ENCODE data around the gene PPP1R15B. TPM values are rescaled to one million over a fixed set of nuclear protein-coding genes. Genes with fewer than 3 reads are reported as not detected.

Gene PPP1R15B
- total RNA-seq, 2 donors from 2014 or later = 22.1 to 37.5 TPM

DNA sequence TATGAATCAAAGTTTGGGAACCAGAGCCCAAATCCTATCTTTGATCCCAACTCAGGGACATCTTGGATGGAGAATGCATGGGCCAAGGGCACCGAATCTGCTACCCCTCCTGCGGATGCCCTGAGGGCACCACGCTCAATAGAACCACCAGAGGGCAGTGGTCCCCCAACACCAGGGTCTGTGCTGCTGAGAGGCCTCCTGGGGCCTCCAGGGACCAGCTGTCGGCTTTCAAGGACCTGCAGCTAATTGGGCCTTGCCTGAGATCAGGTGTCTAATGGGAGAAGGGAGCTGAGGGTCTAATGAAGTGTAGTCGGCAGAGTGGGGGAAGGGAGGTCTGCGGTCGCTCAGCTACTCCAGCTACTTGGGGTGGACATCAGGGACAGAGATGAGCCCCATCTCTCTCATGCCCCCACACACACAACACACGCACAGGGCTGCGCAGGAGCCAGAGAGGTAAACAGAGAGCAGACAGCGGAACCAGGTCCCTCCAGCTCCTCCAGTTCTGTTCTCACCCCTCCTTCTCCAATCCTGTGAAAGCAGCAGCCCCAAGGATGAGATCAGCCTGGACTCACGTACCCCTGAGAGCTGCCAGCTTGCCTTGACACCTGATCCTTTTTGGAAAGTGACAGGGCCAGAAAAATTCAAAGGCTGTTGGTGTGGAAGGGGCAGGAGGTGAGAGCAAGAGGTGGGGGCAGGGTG lies 34.9 kb upstream of the PPP1R15B start:
- DNase-seq (peak; percentile 79), ATAC-seq (peak; percentile 72 to 73)
- intact Hi-C loops (cut with DNase I) = loop anchor here (2.0 to 5.0 kb wide), 2 partner anchors 48 to 56 kb away; partner anchors contain the start of gene PIK3C2B (in 1 of the 2)

DNA sequence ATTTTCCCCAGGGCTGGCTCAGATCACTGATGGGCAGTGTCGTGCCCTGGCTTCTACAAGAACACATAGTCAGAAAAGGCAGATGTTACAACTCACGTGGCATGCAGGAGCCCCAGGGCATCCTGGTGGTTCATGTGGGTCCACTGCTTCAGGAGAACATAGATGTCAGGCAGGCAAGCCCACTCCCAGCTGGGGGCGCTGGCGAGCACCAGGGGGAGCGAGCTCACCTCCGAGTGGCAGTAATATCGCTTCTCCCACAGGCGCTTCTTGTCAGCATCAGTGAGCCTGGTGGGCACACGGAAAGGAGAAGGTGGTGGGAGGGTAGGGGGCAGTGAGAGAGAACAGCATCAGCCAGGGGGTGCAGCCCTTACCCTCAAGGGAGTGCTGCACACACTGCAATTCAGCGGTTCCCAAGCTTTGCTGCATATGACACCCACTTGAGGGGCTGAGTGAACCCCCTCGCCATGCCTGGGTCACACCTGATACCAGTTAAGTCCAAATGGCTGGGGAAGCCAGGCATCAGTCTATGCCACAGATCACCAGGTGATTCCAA lies 34.3 kb upstream of the PPP1R15B start:
- ATAC-seq (no peak), DNase-seq (no peak)
- intact Hi-C loops (cut with DNase I) = loop anchor here (2.0 to 5.0 kb wide), 2 partner anchors 49 to 56 kb away; partner anchors contain the start of gene PIK3C2B (in 1 of the 2)

DNA sequence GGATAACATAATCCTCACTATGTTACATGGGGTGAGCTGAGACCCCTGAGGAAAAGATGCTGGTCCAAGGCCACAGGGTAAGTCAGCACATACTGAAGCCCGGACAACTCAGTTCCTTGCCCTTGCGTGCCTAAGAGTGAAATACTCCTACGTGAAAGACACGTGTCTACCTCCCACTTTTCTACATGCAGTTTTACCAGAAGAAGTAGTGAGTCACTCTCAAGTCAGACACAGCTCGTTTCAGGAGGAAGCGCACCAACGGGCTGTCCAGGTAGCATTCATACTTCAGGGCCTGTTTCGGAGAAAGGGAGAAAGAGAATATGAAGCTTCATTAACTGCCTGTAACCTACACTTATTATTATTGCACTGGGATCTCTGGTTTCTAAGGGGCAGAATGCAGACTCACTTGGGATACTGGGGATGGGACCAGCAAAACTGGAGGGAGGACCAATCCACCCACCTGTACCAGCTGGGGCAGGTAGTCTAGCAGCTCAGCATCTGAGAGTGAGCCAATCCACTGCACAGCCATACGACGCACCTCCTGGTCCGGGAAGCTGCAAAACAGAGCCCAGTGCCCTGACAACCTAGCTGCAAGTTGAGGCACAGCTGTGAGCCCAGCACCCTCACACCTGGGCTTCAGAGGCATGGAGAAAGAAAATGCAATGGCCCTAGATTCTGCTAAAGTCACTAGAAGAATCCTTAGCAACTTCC lies 32.4 kb upstream of the PPP1R15B start:
- ATAC-seq (no peak), DNase-seq (no peak)
- intact Hi-C loops (cut with DNase I) = no loop called here

DNA sequence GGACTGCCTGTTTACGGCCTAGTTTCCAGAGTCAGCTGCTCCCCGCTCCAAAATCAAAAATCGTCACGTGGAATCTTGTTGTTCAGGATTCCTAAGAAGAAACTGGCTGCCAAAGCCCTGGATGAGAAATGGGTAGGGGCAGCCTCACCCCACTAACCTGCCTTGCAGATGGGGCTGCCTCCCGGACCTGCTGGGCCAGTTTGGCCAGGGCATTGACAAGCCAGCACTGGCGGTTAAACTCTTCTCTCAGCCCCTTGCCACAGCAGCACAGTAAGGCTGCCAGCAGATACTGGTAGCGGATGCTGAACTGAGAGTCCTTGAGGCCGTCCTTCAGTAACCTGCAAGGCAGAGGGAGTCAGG lies 31.6 kb upstream of the PPP1R15B start:
- ATAC-seq (no peak), DNase-seq (no peak)
- intact Hi-C loops (cut with DNase I) = no loop called here

DNA sequence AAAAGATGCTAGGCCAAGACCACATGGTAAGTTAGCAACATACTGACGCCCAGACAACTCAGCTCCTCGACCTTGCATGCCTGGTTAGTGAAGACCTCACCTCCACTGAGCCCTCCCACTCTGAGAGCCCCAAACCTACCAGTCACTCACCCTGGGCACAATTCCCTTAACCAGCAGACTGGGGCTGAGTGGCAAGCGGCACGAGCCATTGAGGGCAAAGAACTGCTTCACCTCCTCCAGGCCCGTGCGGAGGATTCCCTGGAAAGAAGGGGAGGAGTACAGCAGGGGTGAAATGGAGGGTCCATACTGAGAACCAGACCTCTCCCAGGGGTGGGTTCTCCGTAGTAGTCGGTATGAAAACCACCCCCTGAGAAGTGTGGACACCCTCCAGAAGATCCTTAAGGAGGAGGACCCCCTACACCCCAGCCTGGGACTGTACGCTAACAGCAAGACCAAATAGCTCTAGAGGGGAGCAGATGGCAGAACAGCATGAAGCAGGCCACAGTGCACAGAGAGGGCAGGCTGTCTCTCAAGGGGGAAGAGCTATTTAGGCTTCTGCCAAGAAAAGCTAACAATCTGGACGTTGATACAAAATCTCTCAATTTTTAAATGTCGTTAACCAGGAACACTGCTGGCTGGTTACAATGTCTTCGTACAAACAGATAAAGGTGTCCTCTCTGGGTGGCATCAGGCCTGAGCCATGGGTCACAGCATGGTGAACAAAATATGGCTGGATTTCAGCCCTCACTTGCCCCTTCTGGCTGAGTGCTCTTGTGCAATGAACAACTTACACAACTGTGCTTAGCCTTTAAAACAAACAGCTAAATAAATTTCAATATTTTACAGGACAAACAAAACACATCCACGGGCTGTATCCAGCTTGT lies 31.0 kb upstream of the PPP1R15B start:
- intact Hi-C loops (cut with DNase I) = no loop called here
- DNase-seq = no peak
- peak; percentile 5 to 50 for ATAC-seq

DNA sequence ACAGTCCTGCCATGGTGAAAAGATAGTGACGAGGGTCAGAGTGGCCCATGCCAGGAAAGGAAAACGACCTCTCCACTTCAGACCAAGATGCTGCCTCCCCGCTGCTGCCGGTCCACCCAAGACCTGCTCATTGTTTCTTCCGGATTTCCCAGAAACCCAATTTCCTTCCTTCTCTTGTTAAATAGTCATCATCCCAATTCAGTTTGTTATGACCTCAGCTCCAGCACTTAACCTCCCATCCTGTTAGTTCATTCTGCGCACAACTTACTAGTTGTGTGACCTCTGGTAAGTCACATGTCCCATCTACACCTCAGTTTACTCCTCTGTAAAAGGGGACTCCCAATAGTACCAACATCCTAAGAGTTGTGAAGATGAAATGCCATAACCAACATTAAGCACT lies 29.9 kb upstream of the PPP1R15B start:
- DNase-seq (no peak), ATAC-seq (no peak)
- intact Hi-C loops (cut with DNase I) = no loop called here

DNA sequence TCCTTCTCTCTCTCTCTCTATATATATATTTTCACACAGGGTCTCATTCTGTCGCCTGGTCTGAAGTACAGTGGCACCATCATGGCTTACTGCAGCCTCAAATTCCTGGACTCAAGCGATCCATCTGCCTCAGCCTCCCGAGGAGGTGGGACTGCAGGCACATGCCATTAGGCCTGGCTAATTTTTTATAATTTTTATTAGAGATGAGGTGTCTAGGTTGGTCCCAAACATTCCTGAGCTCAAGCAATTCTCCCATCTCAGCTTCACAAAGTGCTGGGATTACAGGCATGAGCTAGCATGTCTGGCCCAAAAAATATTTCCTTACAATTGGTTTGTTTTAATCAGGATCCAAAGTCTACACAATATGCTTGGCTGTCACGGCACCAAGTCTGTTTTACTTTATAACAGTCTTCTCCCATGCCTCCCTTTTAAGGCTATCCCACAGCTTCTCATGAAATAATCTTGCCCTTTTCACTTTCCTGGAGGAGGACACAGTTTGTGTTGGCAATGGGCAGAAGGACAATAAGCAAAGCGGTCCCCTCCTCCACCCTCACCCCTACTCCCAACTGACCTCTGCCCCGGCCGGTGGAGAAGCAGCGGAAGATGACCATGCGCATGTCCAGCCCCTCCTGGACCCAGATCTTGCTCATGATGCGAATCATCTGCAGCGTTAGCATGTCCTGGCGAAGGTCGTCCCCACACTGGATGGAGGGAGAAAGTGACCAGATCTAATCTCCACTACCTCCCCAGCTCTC lies 28.2 kb upstream of the PPP1R15B start:
- peak; percentile 2 to 18 for ATAC-seq
- DNase-seq = peak; percentile 55
- intact Hi-C loops (cut with DNase I) = no loop called here

DNA sequence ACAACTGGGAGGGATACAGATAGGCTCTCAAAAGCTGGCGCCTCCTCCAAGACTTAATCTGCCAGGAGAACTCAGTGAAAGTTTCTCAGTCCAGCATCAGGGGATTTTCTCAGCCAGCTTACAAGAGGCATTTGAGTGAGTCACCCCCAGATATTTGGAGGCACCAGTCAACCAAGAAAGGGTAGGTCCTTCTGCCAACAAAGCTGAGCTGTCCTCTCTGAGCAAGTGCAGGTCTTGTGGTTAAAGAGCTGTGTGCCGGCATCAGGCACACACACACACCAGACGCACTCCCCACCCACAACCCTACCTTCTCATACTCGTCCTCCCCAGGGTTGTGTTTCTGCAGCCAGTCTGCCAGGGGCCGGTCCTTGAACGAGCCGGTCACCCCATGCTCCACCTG lies 27.0 kb upstream of the PPP1R15B start:
- ATAC-seq (peak; percentile 13 to 85), DNase-seq (peak; percentile 54)
- intact Hi-C loops (cut with DNase I) = no loop called here

DNA sequence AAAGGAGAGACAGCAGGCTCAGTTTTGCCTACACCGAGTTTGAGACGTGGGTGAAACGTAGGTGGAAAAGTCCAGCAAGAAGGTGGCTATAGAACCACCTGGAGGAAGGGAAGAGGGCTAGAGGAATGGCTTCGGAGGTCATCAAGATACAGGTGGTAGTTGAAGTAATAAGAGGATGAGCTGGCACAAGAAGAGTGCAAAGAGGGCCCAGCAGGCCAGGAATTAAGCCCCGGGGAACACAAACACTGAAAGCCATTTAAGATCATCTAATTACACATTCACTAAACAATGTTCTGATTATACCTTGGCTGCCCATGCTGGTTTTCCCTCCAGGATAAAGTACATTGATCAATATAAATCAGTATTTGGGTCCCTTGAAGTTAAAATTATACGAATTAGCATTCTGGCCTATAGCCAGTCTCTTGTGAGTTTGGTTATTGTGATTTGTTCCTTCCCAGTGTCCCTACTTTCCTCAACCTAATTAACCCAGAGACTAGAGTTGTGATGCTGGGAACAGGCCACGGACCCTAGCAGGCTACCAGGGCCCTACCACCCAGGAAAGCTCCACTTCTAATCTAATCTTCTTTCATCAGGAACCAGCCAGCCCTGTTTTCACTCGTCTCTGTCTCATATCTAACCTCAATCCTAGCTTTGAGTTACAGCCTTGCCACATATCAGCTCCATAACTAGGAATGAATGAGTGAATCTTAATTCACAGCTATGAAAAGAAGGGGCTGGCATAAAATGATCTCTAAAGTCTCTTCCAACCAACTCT lies 26.4 kb upstream of the PPP1R15B start:
- intact Hi-C loops (cut with DNase I) = no loop called here
- DNase-seq (no peak), ATAC-seq (no peak)

DNA sequence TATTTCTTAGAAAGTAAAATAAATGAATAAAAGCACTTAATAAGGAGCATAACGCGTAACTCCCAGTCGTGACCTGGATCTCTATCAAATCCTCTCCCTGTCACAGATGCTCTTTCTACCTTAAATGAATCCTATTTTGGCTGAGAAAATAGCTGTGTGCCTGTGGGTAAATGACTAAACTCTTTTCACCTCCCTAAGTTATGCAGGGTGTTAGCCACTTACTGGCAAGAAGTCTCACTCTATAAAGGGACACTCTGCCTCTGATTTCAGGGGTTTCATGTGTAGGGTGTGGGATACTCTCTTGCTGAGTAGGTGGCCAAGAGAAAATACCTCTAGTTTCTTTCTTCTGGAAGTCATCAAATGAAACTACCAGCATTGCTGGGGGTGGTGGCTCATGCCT lies 24.3 kb upstream of the PPP1R15B start:
- intact Hi-C loops (cut with DNase I) = no loop called here
- ATAC-seq (no peak), DNase-seq (no peak)

DNA sequence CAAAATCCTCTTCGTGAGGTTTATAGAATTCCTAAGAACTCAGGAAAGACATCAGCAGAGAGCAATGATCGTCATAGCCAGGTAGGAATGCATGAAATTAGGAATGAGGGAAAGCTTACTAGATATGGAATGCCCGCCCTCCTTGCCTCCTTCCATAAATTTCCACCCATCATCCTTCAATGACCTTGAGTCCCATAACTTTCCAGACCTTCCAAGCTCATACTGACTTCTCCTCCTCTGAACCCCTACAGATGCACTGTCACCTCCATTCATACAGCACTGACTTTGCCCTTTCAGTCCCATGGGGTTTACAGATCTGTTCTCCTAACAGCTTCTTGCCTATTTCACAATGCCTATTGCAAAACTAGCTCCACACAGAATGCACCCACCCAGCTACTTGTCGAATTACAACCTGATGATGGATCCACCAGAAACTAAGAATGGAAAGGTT lies 23.8 kb upstream of the PPP1R15B start:
- intact Hi-C loops (cut with DNase I) = no loop called here
- DNase-seq (no peak), ATAC-seq (peak; percentile 32)

DNA sequence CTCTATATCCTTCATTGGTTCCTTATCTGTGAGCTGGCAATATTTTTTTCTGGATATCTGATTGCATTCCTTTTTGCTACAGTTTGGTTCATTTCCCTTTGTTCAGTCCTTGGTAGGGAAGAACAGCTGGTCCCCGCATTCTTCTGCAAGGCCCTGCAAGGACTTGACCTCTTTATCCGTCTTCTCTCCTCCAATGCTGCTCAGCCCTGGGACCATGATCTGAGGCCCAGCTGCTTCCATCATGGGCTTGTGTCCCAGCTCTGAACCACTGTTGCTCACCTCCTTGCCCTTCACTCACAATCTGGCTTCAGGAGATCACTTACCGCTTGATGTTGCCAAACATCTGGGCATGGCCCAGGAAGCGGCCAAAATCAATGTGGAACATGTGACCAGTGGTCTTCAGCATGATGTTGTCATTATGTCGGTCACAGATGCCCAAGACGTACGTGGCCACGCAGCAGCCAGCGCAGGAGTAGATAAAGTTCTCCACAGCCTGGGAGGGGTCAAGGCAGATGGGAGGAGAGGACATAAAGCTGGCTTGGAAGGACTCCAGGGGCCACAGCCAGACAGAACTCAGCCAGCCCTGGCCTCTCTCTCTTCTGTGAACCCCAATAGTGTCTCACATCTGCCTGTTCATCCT lies 22.6 kb upstream of the PPP1R15B start:
- DNase-seq (no peak), ATAC-seq (no peak)
- intact Hi-C loops (cut with DNase I) = loop anchor here (5.0 kb wide), 1 partner anchor 68 kb away; no protein-coding TSS in a partner anchor

DNA sequence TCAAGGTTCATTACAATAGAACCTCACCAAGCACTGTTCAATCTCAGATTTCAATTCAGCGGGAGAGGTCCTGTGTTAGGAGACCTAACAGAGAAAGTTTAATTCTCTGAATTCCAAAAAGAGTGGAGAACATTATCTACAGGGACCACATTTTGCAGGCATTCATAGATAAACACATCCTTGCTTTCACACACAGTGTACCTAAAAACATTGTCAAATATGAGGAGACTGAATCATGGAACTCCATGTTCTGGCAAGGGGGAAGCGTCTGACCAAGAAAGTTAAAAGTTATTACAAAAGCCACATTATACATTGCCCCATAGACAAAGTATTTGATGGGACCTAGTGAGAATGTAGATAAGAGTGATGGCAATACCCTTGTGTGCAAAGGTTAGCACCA lies 21.1 kb upstream of the PPP1R15B start:
- intact Hi-C loops (cut with DNase I) = loop anchor here (5.0 kb wide), 1 partner anchor 70 kb away; no protein-coding TSS in a partner anchor
- no peak for ATAC-seq
- no peak for DNase-seq

DNA sequence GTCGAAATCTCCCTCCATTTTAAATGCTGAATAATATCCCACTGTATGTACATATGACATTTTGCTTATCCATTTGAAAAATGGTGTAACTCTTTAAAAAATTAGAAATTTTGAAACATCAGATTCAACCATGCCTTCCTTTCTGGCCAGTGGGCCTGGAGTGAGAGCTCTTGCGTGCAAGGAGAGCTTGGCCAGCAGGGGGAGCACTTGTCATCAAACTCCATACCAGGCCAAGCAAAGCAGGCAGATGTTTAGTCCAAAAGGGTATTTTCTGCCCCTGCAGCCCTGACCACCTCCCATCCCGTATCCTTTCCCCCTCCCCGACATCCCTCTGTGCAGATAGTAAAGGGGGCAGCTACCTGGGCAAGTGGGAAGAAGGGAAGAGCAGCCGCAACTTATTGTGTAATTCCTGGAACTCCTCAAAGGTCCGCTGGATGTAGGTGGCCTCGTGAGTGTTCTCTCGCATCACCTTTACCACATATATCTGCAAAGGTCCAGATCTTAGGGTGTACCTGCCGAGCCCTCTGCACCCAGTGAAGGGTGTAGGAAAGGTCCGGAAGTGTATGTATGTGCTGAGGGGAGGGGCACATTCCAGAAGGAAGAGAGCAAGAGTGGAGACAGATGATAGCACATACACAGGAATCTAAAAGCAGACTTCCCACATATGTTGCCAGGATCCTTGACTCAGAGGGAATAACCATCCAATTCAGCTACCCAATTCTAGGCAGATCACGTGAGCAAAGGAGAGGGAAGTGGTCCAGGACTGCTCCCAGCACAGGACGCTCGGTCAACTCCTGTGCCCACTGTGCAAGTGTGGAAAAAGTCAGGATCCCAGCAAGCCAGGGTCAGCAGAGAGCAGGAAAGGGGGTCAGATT lies 19.9 kb upstream of the PPP1R15B start:
- ATAC-seq = peak; percentile 69 to 81
- peak; percentile 85 for DNase-seq
- intact Hi-C loops (cut with DNase I) = loop anchor here (5.0 kb wide), 1 partner anchor 71 kb away; no protein-coding TSS in a partner anchor

DNA sequence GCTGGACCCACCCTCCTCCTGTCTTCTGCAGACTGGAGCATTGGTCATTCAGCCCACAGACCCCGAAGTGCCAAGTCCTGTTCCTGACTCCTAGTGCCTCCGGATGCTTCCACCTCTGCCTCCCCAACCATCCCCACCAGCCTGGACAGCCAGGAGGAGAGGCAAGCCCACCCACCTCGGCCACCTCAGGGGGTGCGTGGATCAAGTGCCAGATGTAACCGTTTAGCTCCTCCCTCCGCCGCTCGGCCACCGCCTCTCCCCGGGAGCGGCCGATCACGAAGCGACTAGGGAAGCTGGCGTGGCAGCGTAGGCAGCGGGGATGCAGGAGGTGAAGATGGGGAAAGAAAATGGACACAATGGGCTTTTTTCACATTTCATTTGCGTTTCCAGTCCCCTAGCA lies 18.1 kb upstream of the PPP1R15B start:
- intact Hi-C loops (cut with DNase I) = loop anchor here (5.0 kb wide), 1 partner anchor 73 kb away; no protein-coding TSS in a partner anchor
- ATAC-seq (no peak), DNase-seq (no peak)

DNA sequence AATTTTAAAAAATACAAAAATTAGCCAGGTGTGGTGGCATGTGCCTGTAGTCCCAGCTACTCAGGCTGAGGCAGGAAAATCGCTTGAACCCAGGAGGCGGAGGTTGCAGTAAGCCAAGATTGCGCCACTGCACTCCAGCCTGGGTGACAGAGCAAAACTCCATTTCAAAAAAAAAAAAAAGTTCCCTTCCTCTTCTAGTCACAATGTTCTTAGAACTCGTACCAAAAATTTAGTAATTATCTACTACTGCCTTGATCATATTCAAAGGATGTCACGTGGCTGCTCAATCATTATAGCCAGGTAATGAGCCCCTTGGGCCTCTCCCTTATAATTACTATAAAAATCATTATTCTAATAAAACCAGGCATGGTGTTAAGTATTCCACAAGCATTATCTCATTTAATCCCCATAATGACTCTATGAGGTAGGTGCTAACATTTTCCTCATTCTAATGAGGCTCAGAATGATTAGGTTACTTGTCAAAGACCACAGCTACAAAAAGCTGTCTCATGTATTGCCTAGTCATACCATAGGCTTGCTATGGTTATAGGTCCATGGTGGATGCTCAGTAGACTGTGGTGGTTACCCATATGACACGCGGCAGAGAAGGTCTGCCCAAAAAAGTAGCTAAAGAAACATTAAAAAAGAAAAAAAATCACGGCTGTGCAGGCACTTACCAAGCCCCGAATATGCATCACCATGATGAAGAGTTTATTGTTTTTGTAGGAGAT lies 15.5 kb upstream of the PPP1R15B start:
- DNase-seq (no peak), ATAC-seq (no peak)
- intact Hi-C loops (cut with DNase I) = no loop called here

Data from left cardiac atrium (tissue), 4 donors.